HAP-1 (cell line): ENCODE data around the gene ADCYAP1R1.

Source experiments
- DNase-seq, 2 experiments: peaks; one replicate each; pipeline ENCODE4 v3.0.0-alpha.2; 2016 to 2020; ENCODE audit warnings: low spot score in 2 of 2
- H3K27me3 ChIP-seq: fragments of 250-450 bp; sonication (Bioruptor Pico); 2 replicates; pipeline ENCODE4 v1.5.1; 2020; ENCODE audit warnings: low read depth, mild to moderate bottlenecking, moderate library complexity
- H3K36me3 ChIP-seq: fragments of 250-450 bp; sonication (Bioruptor Pico); replicated peaks from 2 replicates; pipeline ENCODE4 v1.5.1; 2020; ENCODE audit warnings: mild to moderate bottlenecking
- H3K4me1 ChIP-seq: fragments of 250-450 bp; sonication (Bioruptor Pico); 2 replicates; pipeline ENCODE4 v1.5.1; 2020; ENCODE audit warnings: mild to moderate bottlenecking
- H3K4me3 ChIP-seq: fragments of 250-450 bp; sonication (Bioruptor Pico); 2 replicates; pipeline ENCODE4 v1.5.1; 2020; ENCODE audit warnings: mild to moderate bottlenecking, moderate library complexity
- H3K9me3 ChIP-seq: fragments of 250-450 bp; sonication (Bioruptor Pico); 2 replicates; pipeline ENCODE4 v1.5.1; 2020; ENCODE audit warnings: mild to moderate bottlenecking, moderate library complexity
- in situ Hi-C: fragments of 300-500 bp; cut with MboI; formaldehyde crosslinking; loops from 3 replicates; pipeline ENCODE4 v1.14.3; 2020; ENCODE audit warnings: low sequenced_read_pairs, inconsistent platforms, mixed read lengths

Gene ADCYAP1R1

DNA sequence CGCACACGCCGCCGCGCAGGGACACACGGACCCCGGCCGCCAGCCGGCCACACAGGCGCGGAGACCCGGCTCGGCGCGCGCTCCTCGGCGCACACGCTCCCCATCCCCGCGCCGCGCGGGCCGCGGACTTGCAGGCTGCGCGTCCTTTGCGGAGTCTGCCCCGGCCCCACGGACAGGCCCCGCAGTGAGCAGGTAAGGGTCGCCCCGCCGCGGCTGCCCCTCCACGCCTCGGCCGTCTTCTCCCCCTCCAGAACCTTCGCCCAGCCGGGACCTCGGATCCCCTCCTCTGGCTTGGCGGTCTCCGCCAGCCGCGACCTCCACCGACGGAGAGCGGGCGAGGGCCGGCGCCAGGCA lies 356 bp downstream of the ADCYAP1R1 start:
- no peak for DNase-seq
- no peak overlapping the region for H3K4me3 ChIP-seq
- no peaks in the 10 kb centered on the region for H3K9me3 ChIP-seq
- no peaks in the 10 kb centered on the region for H3K36me3 ChIP-seq
- H3K27me3 ChIP-seq = peaks cover 37% of the 10 kb centered on the region
- in situ Hi-C loops = no loop called here
- no peaks in the 10 kb centered on the region for H3K4me1 ChIP-seq

GRCh38 chr7:31052841-31053601 lies 913 bp downstream of the ADCYAP1R1 start:
- Histone ChIP-seq H3K4me1 (no peaks in the 10 kb centered on the region), H3K4me3 (no peak overlapping the region), H3K27me3 (peaks cover 37% of the 10 kb centered on the region), H3K9me3 (no peaks in the 10 kb centered on the region), H3K36me3 (no peaks in the 10 kb centered on the region)
- in situ Hi-C loops = no loop called here
- DNase-seq = no peak

DNA sequence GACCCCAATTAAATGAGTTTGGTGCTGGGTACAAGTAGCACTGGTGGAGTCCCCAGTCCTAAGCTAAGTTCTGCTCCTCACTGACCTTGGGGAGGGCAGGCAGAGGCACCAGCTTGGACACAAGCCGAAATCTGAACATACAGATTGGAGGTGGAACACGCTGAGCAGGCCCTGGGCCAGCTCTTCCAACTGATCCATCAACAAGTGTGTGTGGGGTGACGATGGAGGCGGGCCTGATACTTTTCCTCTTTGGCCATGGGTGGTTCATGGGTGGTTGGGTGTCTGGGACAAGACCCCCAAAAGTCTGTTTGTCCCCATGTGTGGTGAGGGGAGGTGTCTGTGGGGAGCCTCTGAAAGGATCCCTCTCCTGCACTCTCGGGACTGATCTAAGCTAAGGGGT lies 1.9 kb downstream of the ADCYAP1R1 start:
- H3K36me3 ChIP-seq = no peaks in the 10 kb centered on the region
- no peak for DNase-seq
- peaks cover 37% of the 10 kb centered on the region for H3K27me3 ChIP-seq
- in situ Hi-C loops = no loop called here
- H3K4me1 ChIP-seq = no peaks in the 10 kb centered on the region
- no peak overlapping the region for H3K4me3 ChIP-seq
- no peaks in the 10 kb centered on the region for H3K9me3 ChIP-seq

DNA sequence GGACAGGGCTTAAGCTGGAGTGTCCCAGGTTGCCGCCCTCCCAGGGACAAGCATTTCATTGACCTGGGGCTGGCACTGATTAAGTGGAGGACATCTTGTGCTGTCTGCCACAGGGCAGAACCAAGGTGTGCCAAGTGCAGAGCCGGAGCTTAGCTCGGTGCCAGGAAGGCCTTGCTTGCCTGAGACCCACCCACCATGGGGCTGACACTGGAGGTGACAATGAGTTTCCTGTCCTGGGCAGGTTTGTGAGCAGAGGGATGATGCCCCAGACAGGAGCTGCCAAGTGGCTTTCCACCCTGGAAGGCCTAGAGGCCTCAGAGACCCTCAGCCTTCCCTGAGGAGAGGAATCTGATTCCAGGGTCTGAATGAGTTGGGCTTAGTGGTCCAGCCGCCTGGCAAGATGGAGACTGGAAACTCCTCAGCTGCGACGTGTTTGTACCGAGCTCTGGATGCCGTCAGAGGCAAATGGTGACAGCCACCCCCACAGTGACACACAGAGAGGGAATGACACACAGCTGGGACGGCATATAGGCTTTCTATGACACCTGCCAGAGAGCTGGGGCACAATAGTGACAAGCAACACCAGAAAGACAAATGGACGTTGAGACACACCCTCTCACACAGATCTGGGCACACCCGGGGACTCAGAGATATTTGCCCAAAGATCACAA lies 2.6 kb downstream of the ADCYAP1R1 start:
- in situ Hi-C loops = no loop called here
- Histone ChIP-seq H3K9me3 (no peaks in the 10 kb centered on the region), H3K4me1 (no peaks in the 10 kb centered on the region), H3K4me3 (no peak overlapping the region), H3K27me3 (peaks cover 37% of the 10 kb centered on the region), H3K36me3 (no peaks in the 10 kb centered on the region)
- DNase-seq = no peak

DNA sequence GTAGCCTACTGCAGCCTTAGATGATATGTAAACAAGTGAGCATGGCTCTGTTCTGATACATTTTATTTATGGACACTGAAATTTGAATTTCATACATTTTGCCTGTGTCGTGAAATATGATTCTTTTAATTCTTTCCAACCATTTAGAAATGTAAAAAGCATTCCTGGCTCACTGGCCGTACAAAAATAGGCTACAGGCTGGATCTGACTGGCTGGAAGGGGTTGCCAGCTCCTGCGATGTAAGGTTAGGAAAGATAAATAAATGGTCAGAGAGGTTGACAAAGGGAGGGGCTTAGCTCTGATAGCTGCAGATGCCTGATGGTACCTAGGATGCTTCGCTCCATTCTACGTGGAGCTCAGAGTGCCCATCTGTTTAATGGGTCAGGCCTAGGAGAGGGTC lies 3.4 kb downstream of the ADCYAP1R1 start:
- no peaks in the 10 kb centered on the region for H3K4me1 ChIP-seq
- in situ Hi-C loops = no loop called here

GRCh38 chr7:31056775-31057346 lies 4.8 kb downstream of the ADCYAP1R1 start:
- H3K9me3 ChIP-seq = no peaks in the 10 kb centered on the region
- no peaks in the 10 kb centered on the region for H3K36me3 ChIP-seq
- in situ Hi-C loops = no loop called here
- peak in 1 of 2 experiments; percentile 12 for DNase-seq
- peaks cover 19% of the 10 kb centered on the region for H3K27me3 ChIP-seq
- H3K4me1 ChIP-seq = no peaks in the 10 kb centered on the region
- no peak overlapping the region for H3K4me3 ChIP-seq

More for the DNA sequence above, 3.4 kb downstream of the ADCYAP1R1 start:
- DNase-seq = no peak
- Histone ChIP-seq H3K27me3 (peaks cover 33% of the 10 kb centered on the region), H3K9me3 (no peaks in the 10 kb centered on the region), H3K36me3 (no peaks in the 10 kb centered on the region), H3K4me3 (no peak overlapping the region)

- no peak overlapping the region for H3K4me3 ChIP-seq
- in situ Hi-C loops = no loop called here
- H3K9me3 ChIP-seq = no peaks in the 10 kb centered on the region
- DNase-seq = no peak
- H3K36me3 ChIP-seq = no peaks in the 10 kb centered on the region
- no peaks in the 10 kb centered on the region for H3K4me1 ChIP-seq
- H3K27me3 ChIP-seq = peaks cover 12% of the 10 kb centered on the region
These were observed 6.0 kb downstream of the ADCYAP1R1 start for GRCh38 chr7:31058122-31058521.

- peaks cover 8% of the 10 kb centered on the region for H3K27me3 ChIP-seq
- in situ Hi-C loops = no loop called here
These were observed 6.6 kb downstream of the ADCYAP1R1 start for GRCh38 chr7:31058688-31059087.

GRCh38 chr7:31059551-31059950 lies 7.4 kb downstream of the ADCYAP1R1 start:
- in situ Hi-C loops = no loop called here
- DNase-seq = peak in 1 of 2 experiments; percentile 44

More at GRCh38 chr7:31058688-31059087, 6.6 kb downstream of the ADCYAP1R1 start:
- H3K36me3 ChIP-seq = no peaks in the 10 kb centered on the region
- no peak for DNase-seq
- no peak overlapping the region for H3K4me3 ChIP-seq
- no peaks in the 10 kb centered on the region for H3K4me1 ChIP-seq
- no peaks in the 10 kb centered on the region for H3K9me3 ChIP-seq

DNA sequence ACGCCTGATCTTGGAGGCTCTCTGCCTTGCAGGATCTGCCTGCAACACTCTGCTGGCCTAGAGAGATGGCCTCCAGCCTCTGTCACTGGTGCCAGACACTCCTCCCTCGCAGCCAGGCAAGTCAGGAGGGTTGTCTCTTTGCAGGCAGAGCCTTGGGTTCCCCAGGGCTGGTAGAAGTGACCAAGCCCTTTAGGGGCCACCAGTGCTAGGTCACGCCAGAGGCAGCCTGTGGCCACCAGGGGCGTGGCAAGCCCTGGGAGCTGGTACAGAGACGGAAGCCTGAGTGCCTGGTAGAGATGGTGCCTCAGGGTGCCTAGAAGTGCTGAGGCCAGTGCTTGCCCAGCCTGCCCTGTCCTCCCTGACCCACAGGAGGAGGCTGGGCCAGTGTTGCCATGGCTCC lies 9.1 kb downstream of the ADCYAP1R1 start:
- peak in 1 of 2 experiments; percentile 12 for DNase-seq
- in situ Hi-C loops = no loop called here
- no peaks in the 10 kb centered on the region for H3K27me3 ChIP-seq
- H3K9me3 ChIP-seq = no peaks in the 10 kb centered on the region
- no peaks in the 10 kb centered on the region for H3K36me3 ChIP-seq
- no peak overlapping the region for H3K4me3 ChIP-seq
- no peaks in the 10 kb centered on the region for H3K4me1 ChIP-seq

More at GRCh38 chr7:31059551-31059950, 7.4 kb downstream of the ADCYAP1R1 start:
- peaks cover 5% of the 10 kb centered on the region; the same call in 1 of the 2 replicates for H3K27me3 ChIP-seq
- no peaks in the 10 kb centered on the region for H3K9me3 ChIP-seq
- no peaks in the 10 kb centered on the region for H3K36me3 ChIP-seq
- no peak overlapping the region for H3K4me3 ChIP-seq
- no peaks in the 10 kb centered on the region for H3K4me1 ChIP-seq

DNA sequence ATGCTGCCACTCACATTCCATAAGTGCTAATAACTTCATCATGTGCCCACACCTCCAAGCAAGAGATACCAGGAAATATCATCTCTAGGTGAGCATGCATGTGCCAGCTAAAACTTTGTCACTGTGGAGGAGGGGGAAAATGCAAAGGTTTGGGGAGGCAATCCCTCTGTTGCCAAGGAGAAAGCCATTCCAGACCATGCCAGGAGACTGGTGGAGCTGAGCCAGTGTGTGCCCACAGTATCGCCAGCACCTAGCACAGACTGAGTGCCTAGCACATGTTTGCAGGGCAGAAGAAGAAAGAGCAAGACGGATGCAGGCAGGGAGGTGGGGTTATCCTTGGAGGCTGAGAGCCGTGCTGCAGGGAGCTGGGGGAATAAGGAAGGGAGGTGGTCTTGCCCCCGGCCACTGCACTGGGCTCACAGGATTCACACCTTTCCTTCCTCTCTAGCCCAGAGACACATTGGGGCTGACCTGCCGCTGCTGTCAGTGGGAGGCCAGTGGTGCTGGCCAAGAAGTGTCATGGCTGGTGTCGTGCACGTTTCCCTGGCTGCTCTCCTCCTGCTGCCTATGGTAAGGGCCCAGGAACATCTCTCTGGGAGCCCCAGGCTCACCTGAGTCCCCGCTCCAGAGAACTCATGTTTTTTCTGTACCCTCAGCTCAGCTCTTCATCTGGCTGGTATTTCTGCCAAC lies 10.8 kb downstream of the ADCYAP1R1 start:
- H3K4me3 ChIP-seq = no peak overlapping the region
- no peaks in the 10 kb centered on the region for H3K27me3 ChIP-seq
- H3K4me1 ChIP-seq = no peaks in the 10 kb centered on the region
- H3K36me3 ChIP-seq = no peaks in the 10 kb centered on the region
- no peaks in the 10 kb centered on the region for H3K9me3 ChIP-seq
- DNase-seq = no peak
- in situ Hi-C loops = no loop called here

DNA sequence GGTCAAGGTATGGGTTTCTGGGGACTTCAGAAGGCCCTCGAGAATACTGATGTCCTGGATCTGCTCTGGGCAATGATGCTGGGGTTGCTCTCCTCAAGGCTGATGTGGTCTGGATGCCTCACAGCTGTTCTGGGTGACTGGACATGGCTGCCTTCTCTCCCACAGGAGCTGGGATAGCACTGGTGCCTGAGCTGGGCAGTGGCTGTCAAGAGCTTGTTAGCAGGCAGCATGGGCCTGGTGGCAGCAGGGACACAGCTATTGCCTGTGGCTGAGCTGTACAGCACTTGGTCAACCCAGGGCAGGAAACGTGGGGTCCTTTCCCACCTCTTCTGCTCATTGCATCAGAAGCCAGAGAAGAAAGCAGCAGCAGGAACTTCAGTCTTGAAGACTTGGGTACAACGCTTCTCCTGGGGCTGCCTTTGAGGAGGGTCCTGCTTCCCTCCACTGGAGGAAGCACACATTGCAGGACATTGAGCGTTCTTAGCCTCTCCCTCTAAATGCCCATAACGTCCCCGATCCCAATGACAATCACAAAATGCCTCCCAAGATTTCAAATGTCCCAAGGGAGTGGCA lies 13.0 kb downstream of the ADCYAP1R1 start:
- no peaks in the 10 kb centered on the region for H3K4me1 ChIP-seq
- in situ Hi-C loops = no loop called here

GRCh38 chr7:31065840-31066239 lies 13.7 kb downstream of the ADCYAP1R1 start:
- H3K36me3 ChIP-seq = no peaks in the 10 kb centered on the region
- DNase-seq = no peak
- no peaks in the 10 kb centered on the region for H3K27me3 ChIP-seq
- no peaks in the 10 kb centered on the region for H3K4me1 ChIP-seq
- in situ Hi-C loops = no loop called here
- no peaks in the 10 kb centered on the region for H3K9me3 ChIP-seq
- no peak overlapping the region for H3K4me3 ChIP-seq

More for the DNA sequence above, 13.0 kb downstream of the ADCYAP1R1 start:
- no peaks in the 10 kb centered on the region for H3K36me3 ChIP-seq
- DNase-seq = no peak
- H3K4me3 ChIP-seq = no peak overlapping the region
- H3K9me3 ChIP-seq = no peaks in the 10 kb centered on the region
- no peaks in the 10 kb centered on the region for H3K27me3 ChIP-seq
